HG03175 (cell line): ENCODE results near the gene TMA16.
"Not testable (repeated sequence)": the region's sequence is repeated elsewhere in the genome, so short reads cannot be mapped to it uniquely, and the experiment has no call there.

Experiments
- ATAC-seq: cut with Tn5 transposase; IDR thresholded peaks from one replicate; pipeline ENCODE4 v1.9.1; 2021; ENCODE audit warnings: mild to moderate bottlenecking, moderate library complexity; ENCODE audit not compliant: unreplicated experiment

TMA16 gene

GRCh38 chr4:163505374-163505773, 10.9 kb downstream of the TMA16 start:
- no peak for ATAC-seq

- no peak for ATAC-seq
These were observed 20.7 kb downstream of the TMA16 start for GRCh38 chr4:163515198-163515597.

DNA sequence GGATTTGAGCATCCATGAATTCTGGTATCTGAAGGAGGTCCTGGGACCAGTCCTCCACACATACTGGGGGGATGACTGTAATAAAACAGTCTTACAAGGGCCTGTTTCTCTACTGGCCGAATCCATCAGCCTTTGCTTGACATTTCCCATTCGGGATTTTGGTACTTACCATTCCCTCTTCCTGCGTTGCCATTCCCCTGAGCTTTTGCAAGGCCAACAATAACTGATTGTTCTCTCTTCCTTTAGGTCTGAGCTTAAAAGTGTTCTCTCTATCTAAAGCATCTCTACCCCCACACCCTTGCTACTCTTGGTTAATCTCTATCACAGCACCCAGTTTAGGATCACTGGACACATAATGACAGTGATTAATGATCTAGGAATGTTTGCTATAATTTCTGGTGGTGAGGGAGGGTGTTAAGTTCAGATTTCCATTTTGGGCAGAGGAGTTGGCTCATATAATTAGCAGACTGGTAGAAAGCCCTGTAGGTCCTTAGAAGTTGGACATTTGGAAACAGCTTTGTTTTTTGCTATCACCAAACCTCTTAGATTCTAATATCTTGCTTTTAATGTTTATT, 29.4 kb downstream of the TMA16 start:
- no peak for ATAC-seq

- no peak for ATAC-seq
These were observed 31.5 kb downstream of the TMA16 start for GRCh38 chr4:163525982-163526381.

- ATAC-seq: no peak
These were observed 32.7 kb downstream of the TMA16 start for GRCh38 chr4:163527172-163527571.

DNA sequence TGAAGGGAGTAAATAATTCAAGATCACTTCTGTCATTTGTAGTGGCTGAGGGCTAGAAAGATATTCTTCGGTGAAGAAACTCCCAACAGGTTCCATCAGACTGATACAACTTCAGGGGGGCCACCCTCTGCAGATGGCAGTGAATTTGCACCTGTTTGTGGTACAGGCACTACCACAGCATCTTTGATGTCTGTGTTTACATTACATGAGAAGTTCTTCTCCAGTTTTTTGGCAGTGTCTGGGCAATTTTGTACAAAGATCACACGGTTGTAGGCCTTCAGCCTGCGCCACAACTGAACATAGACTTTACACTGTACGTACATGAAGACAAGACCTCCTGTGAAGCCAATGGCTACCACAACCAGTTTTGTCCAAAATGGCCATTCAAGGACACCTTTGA, 34.2 kb downstream of the TMA16 start:
- ATAC-seq: no peak

DNA sequence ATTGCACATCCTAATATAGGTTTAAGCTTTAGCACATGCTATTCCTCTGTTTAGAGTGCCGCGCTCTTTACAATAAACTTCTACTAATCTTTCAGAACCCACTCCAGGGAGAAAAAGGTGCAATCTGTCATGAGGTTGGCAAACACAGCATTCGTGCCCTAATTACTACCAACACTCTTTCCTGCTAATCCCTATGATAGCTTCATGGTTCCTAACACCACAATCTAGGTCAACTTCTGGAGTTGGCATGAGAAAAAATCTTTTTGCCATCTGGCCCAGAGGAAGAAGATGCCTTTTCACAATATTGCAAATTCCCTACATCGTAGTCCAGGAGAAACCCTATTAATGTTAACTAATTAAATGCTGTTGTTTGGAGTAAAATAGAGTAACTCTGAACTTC, 39.6 kb downstream of the TMA16 start:
- ATAC-seq: no peak

DNA sequence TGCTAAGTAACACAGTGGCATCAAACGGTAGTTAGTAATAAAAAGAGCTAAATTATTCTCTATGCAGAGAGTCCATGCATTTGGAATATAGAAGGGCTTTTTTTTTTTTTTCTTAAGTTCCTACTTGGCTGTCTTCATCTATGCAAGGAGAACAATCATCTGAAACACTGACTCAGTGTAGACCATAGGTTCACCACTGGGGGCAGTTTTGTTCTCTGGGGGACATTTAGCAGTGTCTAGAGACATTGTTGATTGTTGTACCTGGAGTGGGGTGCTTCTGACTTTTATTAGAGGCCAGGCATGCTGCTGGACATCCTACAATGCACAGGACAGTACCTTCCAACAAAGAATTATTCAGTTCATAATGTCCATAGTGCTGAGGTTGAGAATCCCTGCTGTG, 41.2 kb downstream of the TMA16 start:
- peak; percentile 57 for ATAC-seq

DNA sequence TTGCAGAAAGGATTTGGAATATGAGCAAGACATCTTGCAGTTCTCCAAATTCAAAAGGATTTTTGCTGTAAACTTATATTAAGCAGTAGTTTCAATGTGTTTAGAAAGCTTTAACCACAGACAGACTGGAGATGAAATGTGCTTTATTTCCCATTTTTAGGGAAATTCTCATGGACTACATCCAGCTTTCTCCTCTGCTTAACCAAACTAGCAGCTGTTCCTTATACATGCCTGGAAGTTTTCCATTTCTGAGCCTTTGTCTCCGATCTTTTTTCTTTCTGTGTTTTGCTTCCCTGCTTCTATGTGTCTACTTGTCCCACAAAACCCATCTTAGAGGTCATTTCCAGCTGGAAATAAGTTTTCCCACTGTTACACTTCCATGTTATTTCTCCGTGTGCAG, 41.6 kb downstream of the TMA16 start:
- ATAC-seq: no peak

DNA sequence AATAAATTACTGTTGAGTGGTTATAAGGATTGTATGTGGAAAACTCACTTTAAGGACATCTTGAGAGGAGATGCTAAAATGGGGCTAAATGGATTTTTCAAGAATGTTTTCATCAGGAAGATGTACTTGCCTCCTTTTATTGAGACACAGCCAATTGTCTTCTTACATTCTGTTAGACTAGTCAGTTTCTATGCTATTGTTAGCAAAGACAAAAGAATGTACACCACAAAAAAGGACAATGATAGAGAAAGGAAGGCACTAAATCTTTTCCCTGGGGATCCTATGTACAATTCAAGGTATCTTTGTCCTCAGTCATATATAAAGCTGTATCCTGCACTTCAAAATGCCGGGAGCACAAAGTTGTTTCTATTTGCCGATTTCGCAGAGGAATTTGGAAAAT, 42.6 kb downstream of the TMA16 start:
- ATAC-seq: no peak

DNA sequence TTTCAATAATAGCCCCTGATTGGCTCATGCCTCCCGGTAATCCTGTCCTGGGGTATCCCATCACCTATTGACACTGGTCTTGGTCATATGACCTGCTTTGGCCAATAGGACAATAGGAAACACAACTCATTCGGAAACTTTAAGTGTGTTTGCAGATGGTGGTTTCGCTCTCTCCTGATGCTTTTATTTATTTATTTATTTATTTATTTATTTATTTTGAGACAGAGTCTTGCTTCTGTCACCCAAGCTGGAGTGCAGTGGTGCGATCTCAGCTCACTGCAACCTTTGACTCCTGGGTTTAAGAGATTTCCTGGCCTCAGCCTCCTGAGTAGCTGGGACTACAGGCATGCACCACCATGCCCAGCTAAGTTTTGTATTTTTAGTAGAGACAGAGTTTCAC, 44.3 kb downstream of the TMA16 start:
- ATAC-seq: not testable (repeated sequence)

GRCh38 chr4:163540448-163540847, 46.0 kb downstream of the TMA16 start:
- ATAC-seq: no peak

GRCh38 chr4:163540977-163541376, 46.5 kb downstream of the TMA16 start:
- ATAC-seq: no peak

- ATAC-seq: no peak
These were observed 47.8 kb downstream of the TMA16 start for GRCh38 chr4:163542275-163542674.

GRCh38 chr4:163544407-163545038, 50.0 kb downstream of the TMA16 start:
- ATAC-seq: peak; percentile 81

GRCh38 chr4:163548481-163549243, 54.2 kb downstream of the TMA16 start:
- peak; percentile 42 for ATAC-seq

- ATAC-seq: no peak
These were observed 56.4 kb downstream of the TMA16 start for GRCh38 chr4:163550869-163551267.

DNA sequence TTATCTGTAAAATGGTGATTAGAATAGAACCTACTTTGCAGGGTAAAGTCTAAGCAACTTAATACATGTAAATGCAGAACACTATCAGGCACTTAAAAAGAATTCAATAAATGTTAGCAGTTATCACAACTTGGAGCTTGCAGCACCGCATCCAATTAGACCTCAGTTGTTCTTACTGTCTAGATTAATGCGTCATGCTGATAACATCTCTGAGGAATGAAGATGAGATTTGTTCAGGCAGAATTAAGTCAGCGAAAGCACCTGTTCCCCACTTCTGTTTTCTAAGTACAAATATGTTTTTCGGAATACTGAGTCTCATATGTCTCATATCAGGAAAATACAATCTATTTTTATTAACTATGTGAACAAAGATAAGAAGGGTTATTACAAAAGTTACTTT, 58.7 kb downstream of the TMA16 start:
- ATAC-seq: no peak

- ATAC-seq: no peak
These were observed 60.5 kb downstream of the TMA16 start for GRCh38 chr4:163554870-163555465.

- ATAC-seq: peak; percentile 40
These were observed 61.7 kb downstream of the TMA16 start for GRCh38 chr4:163556177-163556576.

DNA sequence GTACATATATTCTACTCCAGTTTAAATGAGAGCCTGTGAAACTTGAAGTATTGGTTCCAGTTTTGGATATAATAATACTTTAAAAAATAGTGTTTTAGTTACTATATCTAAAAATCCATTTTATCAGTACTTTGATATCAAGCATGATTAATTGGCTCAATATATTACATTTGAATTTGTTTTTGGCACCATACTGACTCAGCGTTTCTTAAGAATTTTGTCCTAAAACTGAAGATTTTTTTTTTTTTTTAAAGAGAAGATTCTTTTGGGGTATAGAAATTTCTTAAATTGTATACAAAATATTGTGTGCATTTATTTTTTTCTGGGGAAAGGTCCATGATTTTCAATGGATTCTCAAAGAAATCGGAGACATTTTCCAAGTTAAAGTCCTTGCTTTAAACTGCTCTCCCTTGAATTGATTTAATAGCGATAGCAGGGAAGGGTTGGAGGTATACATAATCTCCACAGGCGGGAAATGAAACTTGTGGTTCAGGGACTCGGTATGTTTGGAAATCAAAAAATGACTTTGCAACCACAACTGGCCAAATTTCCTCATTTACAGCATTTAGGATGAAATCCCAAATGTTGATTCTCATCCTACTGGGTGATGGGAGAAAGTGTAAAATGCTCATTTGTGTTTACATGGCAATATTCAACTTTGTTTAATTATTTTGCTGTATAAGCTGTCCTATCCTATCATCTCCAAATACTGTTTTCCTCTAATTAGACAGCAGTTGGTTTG, 62.3 kb downstream of the TMA16 start:
- ATAC-seq: no peak
